ENCODE data around the gene PSIP1.
"Not testable (repeated sequence)": the region's sequence is repeated elsewhere in the genome, so short reads cannot be mapped to it uniquely, and the experiment has no call there.

Gene PSIP1

GRCh38 chr9:15527035-15527434 is 16.3 kb upstream of the PSIP1 start:
- H3K27ac ChIP-seq (ENCODE audit: low read depth, low read length); H3K9me3 ChIP-seq (ENCODE audit: control insufficient read depth in 5 of 5, low read length in 5 of 5); H3K4me1 ChIP-seq (ENCODE audit: control insufficient read depth in 5 of 5, insufficient read depth in 5 of 5, low read length in 5 of 5): not testable (repeated sequence)

GRCh38 chr9:15525958-15526357 is 15.2 kb upstream of the PSIP1 start:
- Histone ChIP-seq H3K9me3 (ENCODE audit: control insufficient read depth in 5 of 5, low read length in 5 of 5) (no peaks in the 10 kb centered on the region), H3K4me1 (ENCODE audit: control insufficient read depth in 5 of 5, insufficient read depth in 5 of 5, low read length in 5 of 5) (no peaks in the 10 kb centered on the region), H3K27me3 (ENCODE audit: control insufficient read depth in 5 of 5, insufficient read depth in 4 of 5, low read length in 5 of 5) (no peaks in the 10 kb centered on the region), H3K36me3 (ENCODE audit: control insufficient read depth in 5 of 5, insufficient read depth in 5 of 5, low read length in 5 of 5) (no peaks in the 10 kb centered on the region), H3K27ac (ENCODE audit: low read depth, low read length) (no peak overlapping the region), H3K9ac (ENCODE audit: low read length in 5 of 5) (no peak overlapping the region), H3K4me3 (ENCODE audit: low read depth in 1 of 5, low read length in 5 of 5) (no peak overlapping the region)

More at GRCh38 chr9:15527035-15527434, 16.3 kb upstream of the PSIP1 start:
- not testable (repeated sequence) for H3K36me3 ChIP-seq (ENCODE audit: control insufficient read depth in 5 of 5, insufficient read depth in 5 of 5, low read length in 5 of 5); H3K27me3 ChIP-seq (ENCODE audit: control insufficient read depth in 5 of 5, insufficient read depth in 4 of 5, low read length in 5 of 5); H3K4me3 ChIP-seq (ENCODE audit: low read depth in 1 of 5, low read length in 5 of 5); H3K9ac ChIP-seq (ENCODE audit: low read length in 5 of 5)

GRCh38 chr9:15524845-15525455 is 14.2 kb upstream of the PSIP1 start:
- H3K36me3 ChIP-seq (ENCODE audit: control insufficient read depth in 5 of 5, insufficient read depth in 5 of 5, low read length in 5 of 5): no peaks in the 10 kb centered on the region
- no peak overlapping the region for H3K27ac ChIP-seq (ENCODE audit: low read depth, low read length)
- no peaks in the 10 kb centered on the region for H3K27me3 ChIP-seq (ENCODE audit: control insufficient read depth in 5 of 5, insufficient read depth in 4 of 5, low read length in 5 of 5)
- H3K4me3 ChIP-seq (ENCODE audit: low read depth in 1 of 5, low read length in 5 of 5): no peak overlapping the region
- H3K4me1 ChIP-seq (ENCODE audit: control insufficient read depth in 5 of 5, insufficient read depth in 5 of 5, low read length in 5 of 5): no peaks in the 10 kb centered on the region
- H3K9me3 ChIP-seq (ENCODE audit: control insufficient read depth in 5 of 5, low read length in 5 of 5): no peaks in the 10 kb centered on the region
- no peak overlapping the region for H3K9ac ChIP-seq (ENCODE audit: low read length in 5 of 5)

GRCh38 chr9:15522130-15522755 is 11.5 kb upstream of the PSIP1 start:
- Histone ChIP-seq H3K27me3 (ENCODE audit: control insufficient read depth in 5 of 5, insufficient read depth in 4 of 5, low read length in 5 of 5) (no peaks in the 10 kb centered on the region), H3K4me1 (ENCODE audit: control insufficient read depth in 5 of 5, insufficient read depth in 5 of 5, low read length in 5 of 5) (no peaks in the 10 kb centered on the region), H3K27ac (ENCODE audit: low read depth, low read length) (no peak overlapping the region), H3K9ac (ENCODE audit: low read length in 5 of 5) (no peak overlapping the region), H3K9me3 (ENCODE audit: control insufficient read depth in 5 of 5, low read length in 5 of 5) (no peaks in the 10 kb centered on the region), H3K36me3 (ENCODE audit: control insufficient read depth in 5 of 5, insufficient read depth in 5 of 5, low read length in 5 of 5) (no peaks in the 10 kb centered on the region), H3K4me3 (ENCODE audit: low read depth in 1 of 5, low read length in 5 of 5) (no peak overlapping the region)

- no peaks in the 10 kb centered on the region for H3K4me1 ChIP-seq (ENCODE audit: control insufficient read depth in 5 of 5, insufficient read depth in 5 of 5, low read length in 5 of 5)
- H3K27ac ChIP-seq (ENCODE audit: low read depth, low read length): no peak overlapping the region
- H3K4me3 ChIP-seq (ENCODE audit: low read depth in 1 of 5, low read length in 5 of 5): no peak overlapping the region
- H3K36me3 ChIP-seq (ENCODE audit: control insufficient read depth in 5 of 5, insufficient read depth in 5 of 5, low read length in 5 of 5): no peaks in the 10 kb centered on the region
- H3K9ac ChIP-seq (ENCODE audit: low read length in 5 of 5): no peak overlapping the region
- no peaks in the 10 kb centered on the region for H3K9me3 ChIP-seq (ENCODE audit: control insufficient read depth in 5 of 5, low read length in 5 of 5)
- H3K27me3 ChIP-seq (ENCODE audit: control insufficient read depth in 5 of 5, insufficient read depth in 4 of 5, low read length in 5 of 5): no peaks in the 10 kb centered on the region
Observed at GRCh38 chr9:15521254-15521653, 10.5 kb upstream of the PSIP1 start.

- H3K27me3 ChIP-seq (ENCODE audit: control insufficient read depth in 5 of 5, insufficient read depth in 4 of 5, low read length in 5 of 5): no peaks in the 10 kb centered on the region
- no peaks in the 10 kb centered on the region for H3K9me3 ChIP-seq (ENCODE audit: control insufficient read depth in 5 of 5, low read length in 5 of 5)
- no peak overlapping the region for H3K9ac ChIP-seq (ENCODE audit: low read length in 5 of 5)
- no peaks in the 10 kb centered on the region for H3K4me1 ChIP-seq (ENCODE audit: control insufficient read depth in 5 of 5, insufficient read depth in 5 of 5, low read length in 5 of 5)
- H3K36me3 ChIP-seq (ENCODE audit: control insufficient read depth in 5 of 5, insufficient read depth in 5 of 5, low read length in 5 of 5): no peaks in the 10 kb centered on the region
- H3K27ac ChIP-seq (ENCODE audit: low read depth, low read length): no peak overlapping the region
- no peak overlapping the region for H3K4me3 ChIP-seq (ENCODE audit: low read depth in 1 of 5, low read length in 5 of 5)
Observed at GRCh38 chr9:15519831-15520230, 9.1 kb upstream of the PSIP1 start.

- Histone ChIP-seq H3K36me3 (ENCODE audit: control insufficient read depth in 5 of 5, insufficient read depth in 5 of 5, low read length in 5 of 5) (no peaks in the 10 kb centered on the region), H3K27ac (ENCODE audit: low read depth, low read length) (no peak overlapping the region), H3K9me3 (ENCODE audit: control insufficient read depth in 5 of 5, low read length in 5 of 5) (no peaks in the 10 kb centered on the region), H3K4me3 (ENCODE audit: low read depth in 1 of 5, low read length in 5 of 5) (no peak overlapping the region), H3K27me3 (ENCODE audit: control insufficient read depth in 5 of 5, insufficient read depth in 4 of 5, low read length in 5 of 5) (no peaks in the 10 kb centered on the region), H3K9ac (ENCODE audit: low read length in 5 of 5) (no peak overlapping the region), H3K4me1 (ENCODE audit: control insufficient read depth in 5 of 5, insufficient read depth in 5 of 5, low read length in 5 of 5) (peaks cover 0 to 24% (median 14%) of the 10 kb centered on the region in 5 donors)
Observed at GRCh38 chr9:15513335-15513734, 2.6 kb upstream of the PSIP1 start.

GRCh38 chr9:15512889-15513288 is 2.1 kb upstream of the PSIP1 start:
- Histone ChIP-seq H3K9me3 (ENCODE audit: control insufficient read depth in 5 of 5, low read length in 5 of 5) (no peaks in the 10 kb centered on the region), H3K4me3 (ENCODE audit: low read depth in 1 of 5, low read length in 5 of 5) (no peak overlapping the region), H3K36me3 (ENCODE audit: control insufficient read depth in 5 of 5, insufficient read depth in 5 of 5, low read length in 5 of 5) (no peaks in the 10 kb centered on the region), H3K27ac (ENCODE audit: low read depth, low read length) (no peak overlapping the region), H3K4me1 (ENCODE audit: control insufficient read depth in 5 of 5, insufficient read depth in 5 of 5, low read length in 5 of 5) (peaks cover 0 to 24% (median 14%) of the 10 kb centered on the region in 5 donors), H3K27me3 (ENCODE audit: control insufficient read depth in 5 of 5, insufficient read depth in 4 of 5, low read length in 5 of 5) (no peaks in the 10 kb centered on the region), H3K9ac (ENCODE audit: low read length in 5 of 5) (no peak overlapping the region)

- H3K36me3 ChIP-seq (ENCODE audit: control insufficient read depth in 5 of 5, insufficient read depth in 5 of 5, low read length in 5 of 5): peaks cover 0 to under 1% (median 0%) of the 10 kb centered on the region in 5 donors
Observed at GRCh38 chr9:15512204-15512603, 1.4 kb upstream of the PSIP1 start.

GRCh38 chr9:15509931-15510788 is 610 bp downstream of the PSIP1 start:
- peaks cover 2 to 15% (median 10%) of the 10 kb centered on the region in 5 donors for H3K36me3 ChIP-seq (ENCODE audit: control insufficient read depth in 5 of 5, insufficient read depth in 5 of 5, low read length in 5 of 5)
- H3K9me3 ChIP-seq (ENCODE audit: control insufficient read depth in 5 of 5, low read length in 5 of 5): no peaks in the 10 kb centered on the region
- peak overlapping the region; percentile 61 to 97 (median 88) for H3K4me3 ChIP-seq (ENCODE audit: low read depth in 1 of 5, low read length in 5 of 5)
- H3K4me1 ChIP-seq (ENCODE audit: control insufficient read depth in 5 of 5, insufficient read depth in 5 of 5, low read length in 5 of 5): peaks cover 0 to 24% (median 14%) of the 10 kb centered on the region in 5 donors
- H3K9ac ChIP-seq (ENCODE audit: low read length in 5 of 5): peak overlapping the region; percentile 44 to 87 (median 76)
- H3K27me3 ChIP-seq (ENCODE audit: control insufficient read depth in 5 of 5, insufficient read depth in 4 of 5, low read length in 5 of 5): no peaks in the 10 kb centered on the region
- peak overlapping the region; percentile 78 for H3K27ac ChIP-seq (ENCODE audit: low read depth, low read length)

More at GRCh38 chr9:15512204-15512603, 1.4 kb upstream of the PSIP1 start:
- H3K27ac ChIP-seq (ENCODE audit: low read depth, low read length): no peak overlapping the region
- H3K4me3 ChIP-seq (ENCODE audit: low read depth in 1 of 5, low read length in 5 of 5): no peak overlapping the region
- H3K4me1 ChIP-seq (ENCODE audit: control insufficient read depth in 5 of 5, insufficient read depth in 5 of 5, low read length in 5 of 5): peaks cover 0 to 24% (median 14%) of the 10 kb centered on the region in 5 donors
- no peaks in the 10 kb centered on the region for H3K9me3 ChIP-seq (ENCODE audit: control insufficient read depth in 5 of 5, low read length in 5 of 5)
- no peaks in the 10 kb centered on the region for H3K27me3 ChIP-seq (ENCODE audit: control insufficient read depth in 5 of 5, insufficient read depth in 4 of 5, low read length in 5 of 5)
- H3K9ac ChIP-seq (ENCODE audit: low read length in 5 of 5): no peak overlapping the region

All from subcutaneous abdominal adipose tissue (tissue), 5 donors.